ENCODE results near the gene SMG6. TPM values are rescaled to one million over a fixed set of nuclear protein-coding genes. Genes with fewer than 3 reads are reported as not detected.
A peak's percentile ranks its signal among the peaks of the same experiment; 100 is the strongest.

Gene SMG6
- polyA plus RNA-seq, 1 of the 3 experiments (the other 2 are of a cell fraction) = 15.7 TPM

DNA sequence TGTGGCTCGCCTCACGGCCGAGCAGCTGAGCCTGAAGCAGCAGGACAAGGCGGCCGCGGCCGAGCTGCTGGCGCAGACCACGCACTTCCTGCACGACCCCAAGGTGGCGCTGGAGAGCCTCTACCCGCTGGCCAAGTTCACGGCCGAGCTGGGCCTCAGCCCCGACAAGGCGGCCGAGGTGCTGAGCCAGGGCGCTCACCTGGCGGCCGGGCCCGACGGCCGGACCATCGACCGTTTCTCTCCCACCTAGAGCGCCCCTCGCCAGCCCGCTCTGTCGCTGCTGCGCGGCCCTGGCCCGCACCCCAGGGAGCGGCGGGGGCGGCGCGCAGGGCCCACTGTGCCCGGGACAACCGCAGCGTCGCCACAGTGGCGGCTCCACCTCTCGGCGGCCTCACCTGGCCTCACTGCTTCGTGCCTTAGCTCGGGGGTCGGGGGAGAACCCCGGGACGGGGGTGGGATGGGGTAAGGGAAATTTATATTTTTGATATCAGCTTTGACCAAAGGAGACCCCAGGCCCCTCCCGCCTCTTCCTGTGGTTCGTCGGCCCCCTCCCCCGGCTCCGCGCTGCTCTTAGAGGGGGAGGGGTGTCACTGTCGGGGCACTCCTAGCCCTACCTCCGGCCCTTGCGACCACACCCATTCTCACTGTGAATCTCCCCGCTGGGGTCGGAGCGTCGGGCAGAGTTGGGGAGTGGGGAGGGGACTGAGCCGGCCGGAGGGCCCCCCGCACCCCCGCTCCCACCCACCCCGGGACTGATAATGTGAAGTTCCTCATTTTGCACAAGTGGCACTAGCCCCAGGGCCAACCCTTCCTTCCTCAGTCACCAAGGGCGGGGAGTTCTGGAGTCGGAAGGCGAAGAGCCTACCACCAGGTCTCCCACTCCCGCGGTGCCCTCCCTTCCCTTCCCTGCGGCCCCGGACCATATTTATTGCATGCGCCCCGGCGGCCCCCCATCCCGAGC is 244.7 kb downstream of the SMG6 start:
- H3K79me2 ChIP-seq (ENCODE audit: insufficient read depth) = no peaks in the 10 kb centered on the region
- peaks cover 13 to 22% of the 10 kb centered on the region in 2 experiments; a peak in 3 of 4 replicates for H3K4me1 ChIP-seq (ENCODE audit: control insufficient read depth in 1 of 2, insufficient read depth in 2 of 2, low read depth in 1 of 2, low read length in 1 of 2)

GRCh38 chr17:2057760-2058585 is 245.6 kb downstream of the SMG6 start:
- ChIA-PET POLR2A (no interaction called here), CTCF (interaction anchor here (0.6 to 8.0 kb wide), 15 partner anchors 10 to 195 kb away, joined by 3 to 185 read pairs (median 4); no protein-coding TSS in a partner anchor)
- Histone ChIP-seq H3K9ac (no peak overlapping the region), H3K9me2 (no peaks in the 10 kb centered on the region), H4K20me1 (ENCODE audit: insufficient read depth) (no peaks in the 10 kb centered on the region), H3K79me2 (ENCODE audit: insufficient read depth) (no peaks in the 10 kb centered on the region), H3K9me3 (no peaks in the 10 kb centered on the region), H3K36me3 (replicated peaks in 1 of 2; ENCODE audit: control insufficient read depth in 1 of 2, insufficient read depth in 2 of 2, low read length in 1 of 2) (peaks cover 0 to 19% of the 10 kb centered on the region in 2 experiments), H2AFZ (ENCODE audit: low read depth) (no peak overlapping the region), H3F3A (replicated peaks; ENCODE audit: insufficient read depth) (peaks cover 12% of the 10 kb centered on the region), H3K27ac (ENCODE audit: low read depth in 2 of 2, low read length in 1 of 2) (no peak overlapping the region), H3K27me3 (ENCODE audit: insufficient read depth) (no peaks in the 10 kb centered on the region), H3K4me2 (no peak overlapping the region), H3K4me1 (ENCODE audit: control insufficient read depth in 1 of 2, insufficient read depth in 2 of 2, low read depth in 1 of 2, low read length in 1 of 2) (peaks cover 8 to 18% of the 10 kb centered on the region in 2 experiments; a peak in 3 of 4 replicates), H3K4me3 (ENCODE audit: low read depth in 2 of 2, low read length in 1 of 2) (no peak overlapping the region; a peak in 1 of 4 replicates)
- DNase-seq = no peak
- 97% methylated on average over 86 of the region's 98 CpGs for WGBS (ENCODE audit: low lambda C conversion rate)
- TF ChIP-seq, protein P1, sequence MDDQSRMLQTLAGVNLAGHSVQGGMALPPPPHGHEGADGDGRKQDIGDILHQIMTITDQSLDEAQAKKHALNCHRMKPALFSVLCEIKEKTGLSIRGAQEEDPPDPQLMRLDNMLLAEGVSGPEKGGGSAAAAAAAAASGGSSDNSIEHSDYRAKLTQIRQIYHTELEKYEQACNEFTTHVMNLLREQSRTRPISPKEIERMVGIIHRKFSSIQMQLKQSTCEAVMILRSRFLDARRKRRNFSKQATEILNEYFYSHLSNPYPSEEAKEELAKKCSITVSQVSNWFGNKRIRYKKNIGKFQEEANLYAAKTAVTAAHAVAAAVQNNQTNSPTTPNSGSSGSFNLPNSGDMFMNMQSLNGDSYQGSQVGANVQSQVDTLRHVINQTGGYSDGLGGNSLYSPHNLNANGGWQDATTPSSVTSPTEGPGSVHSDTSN (IDR thresholded peaks at IDR 0.05) = no peak
- TF ChIP-seq TEAD4 (IDR thresholded peaks at IDR 0.05; ENCODE audit: borderline replicate concordance, insufficient read depth) (no peak), EP300 (IDR thresholded peaks at IDR 0.05; ENCODE audit: borderline replicate concordance in 1 of 2, low read depth in 1 of 2, low read length in 1 of 2) (no peak), GATA2 (CRISPR knock-in tag; IDR thresholded peaks at IDR 0.05) (no peak), NRF1 (IDR thresholded peaks at IDR 0.05; ENCODE audit: low read depth, low read length) (no peak), MXI1 (IDR thresholded peaks at IDR 0.05; ENCODE audit: low read depth, low read length) (no peak)
- TF ChIP-seq, protein P2, sequence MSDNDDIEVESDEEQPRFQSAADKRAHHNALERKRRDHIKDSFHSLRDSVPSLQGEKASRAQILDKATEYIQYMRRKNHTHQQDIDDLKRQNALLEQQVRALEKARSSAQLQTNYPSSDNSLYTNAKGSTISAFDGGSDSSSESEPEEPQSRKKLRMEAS (IDR thresholded peaks at IDR 0.05; ENCODE audit: low read depth) = no peak

More for the DNA sequence above, 244.7 kb downstream of the SMG6 start:
- Histone ChIP-seq H4K20me1 (ENCODE audit: insufficient read depth) (no peaks in the 10 kb centered on the region), H3K4me2 (no peak overlapping the region), H3K9ac (no peak overlapping the region), H3K27me3 (ENCODE audit: insufficient read depth) (no peaks in the 10 kb centered on the region), H2AFZ (ENCODE audit: low read depth) (no peak overlapping the region), H3K27ac (ENCODE audit: low read depth in 2 of 2, low read length in 1 of 2) (no peak overlapping the region), H3F3A (replicated peaks; ENCODE audit: insufficient read depth) (peaks cover 12% of the 10 kb centered on the region), H3K9me2 (no peaks in the 10 kb centered on the region), H3K4me3 (ENCODE audit: low read depth in 2 of 2, low read length in 1 of 2) (no peak overlapping the region; a peak in 1 of 4 replicates), H3K9me3 (no peaks in the 10 kb centered on the region), H3K36me3 (replicated peaks in 1 of 2; ENCODE audit: control insufficient read depth in 1 of 2, insufficient read depth in 2 of 2, low read length in 1 of 2) (peaks cover 0 to 27% of the 10 kb centered on the region in 2 experiments)
- CTCF ChIA-PET = interaction anchor here (0.6 to 8.0 kb wide), 15 partner anchors 9 to 194 kb away, joined by 3 to 185 read pairs (median 4); no protein-coding TSS in a partner anchor
- POLR2A ChIA-PET = no interaction called here
- DNase-seq = no peak
- TF ChIP-seq SMC3 (IDR thresholded peaks at IDR 0.05; ENCODE audit: low read depth, low read length) (peak; percentile 13; the same call in 1 of the 2 replicates), RAD21 (IDR thresholded peaks at IDR 0.05; ENCODE audit: low read length) (0 out of 2 replicates have a peak, but pooled peaks have one; percentile 15), GABPA (IDR thresholded peaks at IDR 0.05; ENCODE audit: low read depth) (no peak), CTCF (IDR thresholded peaks at IDR 0.05) (peak; percentile 44), FOXJ3 (CRISPR knock-in tag; IDR thresholded peaks at IDR 0.05) (no peak)
- TF ChIP-seq, protein P3, sequence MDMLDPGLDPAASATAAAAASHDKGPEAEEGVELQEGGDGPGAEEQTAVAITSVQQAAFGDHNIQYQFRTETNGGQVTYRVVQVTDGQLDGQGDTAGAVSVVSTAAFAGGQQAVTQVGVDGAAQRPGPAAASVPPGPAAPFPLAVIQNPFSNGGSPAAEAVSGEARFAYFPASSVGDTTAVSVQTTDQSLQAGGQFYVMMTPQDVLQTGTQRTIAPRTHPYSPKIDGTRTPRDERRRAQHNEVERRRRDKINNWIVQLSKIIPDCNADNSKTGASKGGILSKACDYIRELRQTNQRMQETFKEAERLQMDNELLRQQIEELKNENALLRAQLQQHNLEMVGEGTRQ (IDR thresholded peaks at IDR 0.05; ENCODE audit: borderline replicate concordance, low read depth, low read length) = no peak
- WGBS (ENCODE audit: low lambda C conversion rate) = 92% methylated on average over 39 of the region's 78 CpGs
